CD14-positive monocyte (primary cell): ENCODE results near the gene COL26A1. TPM values are rescaled to one million over a fixed set of nuclear protein-coding genes. Genes with fewer than 3 reads are reported as not detected.

Experiments used
- DNase-seq, 3 donors: peaks; one replicate each; pipeline ENCODE4 v3.0.0-alpha.2; 2011 to 2022
- H2AFZ ChIP-seq: 2 replicates; pipeline ENCODE4 v1.6.0; 2012; ENCODE audit warnings: mild to moderate bottlenecking, low read depth, low read length, inconsistent platforms; ENCODE audit not compliant: insufficient read depth, poor library complexity, severe bottlenecking
- H3K27ac ChIP-seq, 2 donors: 1 replicate in 1 of 2; 2 replicates in 1 of 2; pipeline ENCODE4 v1.5.1; 2012 to 2013; ENCODE audit warnings: low read length in 2 of 2, control low read depth in 1 of 2, inconsistent platforms in 1 of 2, low read depth in 1 of 2, mild to moderate bottlenecking in 1 of 2
- H3K27me3 ChIP-seq, 2 donors: one replicate each; pipeline versions ENCODE4 v1.6.0 to v1.6.1; 2011 to 2013; ENCODE audit warnings: low read length in 2 of 2; ENCODE audit not compliant: control insufficient read depth in 2 of 2, insufficient read depth in 2 of 2
- H3K36me3 ChIP-seq, 2 donors: replicated peaks in 1 of 2; 1 replicate in 1 of 2; 2 replicates in 1 of 2; pipeline versions ENCODE4 v1.5.1 to v1.6.1; 2012 to 2013; ENCODE audit warnings: low read length in 2 of 2, control low read depth in 1 of 2, inconsistent platforms in 1 of 2, mild to moderate bottlenecking in 1 of 2; ENCODE audit not compliant: insufficient read depth in 2 of 2, control insufficient read depth in 1 of 2
- H3K4me1 ChIP-seq, 2 donors: 1 replicate in 1 of 2; 2 replicates in 1 of 2; pipeline versions ENCODE4 v1.5.1 to v1.6.1; 2012 to 2013; ENCODE audit warnings: low read length in 2 of 2, control low read depth in 1 of 2, inconsistent platforms in 1 of 2, mild to moderate bottlenecking in 1 of 2, moderate library complexity in 1 of 2; ENCODE audit not compliant: insufficient read depth in 2 of 2, control insufficient read depth in 1 of 2
- H3K4me2 ChIP-seq: replicated peaks from 2 replicates; pipeline ENCODE3; 2012; ENCODE audit warnings: low read length, moderate library complexity, mild to moderate bottlenecking; ENCODE audit not compliant: poor library complexity, severe bottlenecking; ENCODE audit errors: extremely low read depth
- H3K4me3 ChIP-seq, 3 experiments: fragments of 200-600 bp in 1 of 3; sonication (generic) in 1 of 3; replicated peaks in 1 of 3; 1 replicate in 2 of 3; 2 replicates in 1 of 3; pipeline ENCODE4 v1.5.1; 2011 to 2013; ENCODE audit warnings: low read length in 3 of 3, mild to moderate bottlenecking in 3 of 3, control low read depth in 2 of 3, low read depth in 2 of 3, inconsistent platforms in 1 of 3, moderate library complexity in 1 of 3
- H3K79me2 ChIP-seq: 2 replicates; pipeline ENCODE4 v1.6.0; 2012; ENCODE audit warnings: mild to moderate bottlenecking, control low read depth, inconsistent platforms, low read length, moderate library complexity; ENCODE audit not compliant: insufficient read depth
- H3K9ac ChIP-seq: 2 replicates; pipeline ENCODE4 v1.6.0; 2017; ENCODE audit warnings: low read length, mild to moderate bottlenecking; ENCODE audit not compliant: insufficient read depth, poor library complexity, severe bottlenecking
- H3K9me3 ChIP-seq, 2 donors: replicated peaks in 1 of 2; 1 replicate in 1 of 2; 2 replicates in 1 of 2; pipeline versions ENCODE4 v1.5.1 to v1.6.1; 2012 to 2013; ENCODE audit warnings: low read length in 2 of 2, control low read depth in 1 of 2; ENCODE audit not compliant: control insufficient read depth in 1 of 2, insufficient read depth in 1 of 2
- H4K20me1 ChIP-seq: 2 replicates; pipeline ENCODE4 v1.6.0; 2012; ENCODE audit warnings: mild to moderate bottlenecking, low read length, control low read depth, moderate library complexity; ENCODE audit not compliant: insufficient read depth
- H3K27ac Mint-ChIP-seq, 7 donors: one replicate each; pipeline ENCODE4 v1.8.0; 2020; ENCODE audit warnings: mild to moderate bottlenecking in 7 of 7, mixed read lengths in 7 of 7, moderate library complexity in 6 of 7, inconsistent platforms in 2 of 7
- H3K27me3 Mint-ChIP-seq, 3 donors: one replicate each; pipeline ENCODE4 v1.8.0; 2021 to 2022; ENCODE audit warnings: low read depth in 3 of 3, mild to moderate bottlenecking in 3 of 3, mixed read lengths in 3 of 3, moderate library complexity in 3 of 3, inconsistent platforms in 1 of 3
- H3K36me3 Mint-ChIP-seq, 2 donors: one replicate each; pipeline ENCODE4 v1.8.0; 2020; ENCODE audit warnings: mixed read lengths in 2 of 2, inconsistent platforms in 1 of 2, mild to moderate bottlenecking in 1 of 2
- H3K4me1 Mint-ChIP-seq: one replicate; pipeline ENCODE4 v1.8.0; 2020; ENCODE audit warnings: mild to moderate bottlenecking, mixed read lengths
- H3K4me3 Mint-ChIP-seq, 2 donors: one replicate each; pipeline ENCODE4 v1.8.0; 2020; ENCODE audit warnings: mild to moderate bottlenecking in 2 of 2, mixed read lengths in 2 of 2, moderate library complexity in 1 of 2
- H3K9me3 Mint-ChIP-seq, 7 donors: one replicate each; pipeline ENCODE4 v1.8.0; 2020 to 2022; ENCODE audit warnings: mixed read lengths in 7 of 7, mild to moderate bottlenecking in 6 of 7, moderate library complexity in 6 of 7, inconsistent platforms in 2 of 7
- CTCF ChIP-seq: fragments of 200-600 bp; IDR thresholded peaks from one replicate; pipeline ENCODE4 v1.8.0; 2022; ENCODE audit warnings: antibody characterized with exemption, mild to moderate bottlenecking
- WGBS: methylation state at CpG from one replicate; pipeline ENCODE4 v1.1.5; 2013; ENCODE audit warnings: missing lambda C conversion rate; ENCODE audit not compliant: insufficient coverage; 5-methylcytosine and 5-hydroxymethylcytosine counted together
- intact Hi-C, 2 donors: fragments of 100-400 bp; cut with micrococcal nuclease; formaldehyde crosslinking; loops; one replicate each; pipeline versions ENCODE4 v1.15.0 to v1.15.1; 2023
- polyA plus RNA-seq, 3 donors: library from polyadenylated mRNA; depleted of rRNA in 1 of 3; unstranded in 2 of 3; stranded (reverse) in 1 of 3; fragments of 300-500 nt in 2 of 3; fragments of >200 nt in 1 of 3; fragmentation: Illumina TruSeq in 2 of 3; gene quantifications; 1 replicate in 2 of 3; 2 replicates in 1 of 3; pipeline ENCODE4 v1.2.3, GENCODE V29; 2012 to 2021

COL26A1 gene
- polyA plus RNA-seq, 3 donors: not detected

GRCh38 chr7:101319401-101319800, 43.3 kb upstream of the COL26A1 start:
- no peak overlapping the region for H3K27ac Mint-ChIP-seq
- no peaks in the 10 kb centered on the region for H4K20me1 ChIP-seq
- peaks cover 0 to 8% (median 2%) of the 10 kb centered on the region in 3 donors for H3K27me3 Mint-ChIP-seq
- no peak for DNase-seq
- H3K27me3 ChIP-seq: no peaks in the 10 kb centered on the region
- no peaks in the 10 kb centered on the region for H3K36me3 Mint-ChIP-seq
- H3K9ac ChIP-seq: no peak overlapping the region
- H2AFZ ChIP-seq: no peak overlapping the region
- WGBS: 93% methylated on average over 3 of the region's 5 CpGs
- no peaks in the 10 kb centered on the region for H3K36me3 ChIP-seq
- TF ChIP-seq CTCF: no peak
- H3K4me2 ChIP-seq: no peak overlapping the region
- H3K9me3 ChIP-seq: no peaks in the 10 kb centered on the region
- no peaks in the 10 kb centered on the region for H3K79me2 ChIP-seq
- no peak overlapping the region for H3K4me3 ChIP-seq
- H3K27ac ChIP-seq: no peak overlapping the region
- peaks cover 3 to 15% of the 10 kb centered on the region in 2 donors for H3K4me1 ChIP-seq
- intact Hi-C loops: no loop called here
- no peak overlapping the region for H3K4me3 Mint-ChIP-seq
- H3K4me1 Mint-ChIP-seq: peaks cover 10% of the 10 kb centered on the region
- peaks cover 0 to 4% (median 0%) of the 10 kb centered on the region in 7 donors for H3K9me3 Mint-ChIP-seq

- H3K4me1 ChIP-seq: peaks cover 3 to 15% of the 10 kb centered on the region in 2 donors
- H3K9me3 ChIP-seq: no peaks in the 10 kb centered on the region
- peaks cover 10% of the 10 kb centered on the region for H3K4me1 Mint-ChIP-seq
- H2AFZ ChIP-seq: peak within 1 kb of the TSS; percentile 95
- no peaks in the 10 kb centered on the region for H4K20me1 ChIP-seq
- intact Hi-C loops: no loop called here
- no peaks in the 10 kb centered on the region for H3K36me3 ChIP-seq
- no peaks in the 10 kb centered on the region for H3K27me3 ChIP-seq
- H3K27ac Mint-ChIP-seq: peak within 1 kb of the TSS; percentile 24 to 84 (median 76)
- no peak for TF ChIP-seq CTCF
- H3K27ac ChIP-seq: peak within 1 kb of the TSS in 1 of 2 donors; percentile 69
- 2% methylated on average over 62 of the region's 69 CpGs for WGBS
- peaks cover 0 to 4% (median 0%) of the 10 kb centered on the region in 7 donors for H3K9me3 Mint-ChIP-seq
- H3K79me2 ChIP-seq: no peaks in the 10 kb centered on the region
- peak within 1 kb of the TSS; percentile 97 for H3K4me2 ChIP-seq
- H3K4me3 ChIP-seq: peak within 1 kb of the TSS; percentile 57 to 87 (median 71)
- peak; percentile 81 to 84 (median 82) for DNase-seq
- H3K27me3 Mint-ChIP-seq: peaks cover 1 to 13% (median 2%) of the 10 kb centered on the region in 3 donors
- peak within 1 kb of the TSS; percentile 83 to 89 for H3K4me3 Mint-ChIP-seq
- no peaks in the 10 kb centered on the region for H3K36me3 Mint-ChIP-seq
- H3K9ac ChIP-seq: peak within 1 kb of the TSS; percentile 68
Measured at GRCh38 chr7:101321491-101322401, 40.9 kb upstream of the COL26A1 start, which contains the start of gene IFT22. Gene IFT22 (minus strand): TSS chr7:101321812. CDS start chr7:101321709, 103 bp downstream.
